GM12878 (cell line): ENCODE results near the gene CACNA2D3. TPM values are rescaled to one million over a fixed set of nuclear protein-coding genes. Genes with fewer than 3 reads are reported as not detected.

Source experiments
- ATAC-seq: fragments of 200-7000 bp; cut with Tn5 transposase; 3 replicates; pipeline ENCODE4 v1.9.1; 2020; ENCODE audit warnings: mild to moderate bottlenecking, moderate library complexity
- BruUV-seq: library from RNA; stranded (reverse); fragments of 400-500 nt; replicated peaks from 2 replicates; lab custom pipeline; 2021; lab: Mats Ljungman, UMichigan
- CTCF ChIA-PET: fragments of 300-600 bp; sonication (Branson Sonifier 250); formaldehyde crosslinking; extraction: SDS; loops from one replicate; lab custom pipeline; 2021; ENCODE audit warnings: inconsistent platforms; lab: Yijun Ruan, JAX
- POLR2A ChIA-PET: fragments of 350-600 bp; formaldehyde crosslinking; extraction: SDS; loops from one replicate; lab custom pipeline; 2021; ENCODE audit warnings: inconsistent platforms; lab: Charles Lee
- RAD21 ChIA-PET: fragments of 300-600 bp; sonication (Branson Sonifier 250); formaldehyde crosslinking; loops from one replicate; lab custom pipeline; 2023; ENCODE audit warnings: antibody characterized with exemption; ENCODE audit not compliant: unreplicated experiment; lab: Charles Lee
- SMC1A ChIA-PET: fragments of 300-600 bp; sonication (Branson Sonifier 250); formaldehyde crosslinking; loops from one replicate; lab custom pipeline; 2023; ENCODE audit not compliant: unreplicated experiment, uncharacterized antibody; lab: Charles Lee
- DNase-seq: peaks from one replicate; pipeline ENCODE4 v3.0.0-alpha.2; 2011; ENCODE audit warnings: low read depth, low spot score
- FAIRE-seq: peaks from 3 replicates; lab custom pipeline; 2011; peaks lifted over from hg19 to GRCh38; lab: Jason Lieb, UNC
- H2AFZ ChIP-seq: 2 replicates; pipeline ENCODE4 v1.6.0; 2011; ENCODE audit warnings: low read depth, low read length, control low read depth; ENCODE audit not compliant: control insufficient read depth
- H3K27ac ChIP-seq: 2 replicates; pipeline ENCODE4 v1.5.1; 2011; ENCODE audit warnings: control low read depth; ENCODE audit not compliant: control insufficient read depth, insufficient read depth
- H3K27me3 ChIP-seq, 2 experiments: replicated peaks in 1 of 2; 2 replicates each; pipeline versions ENCODE4 v1.6.0 to v1.6.1; 2011; ENCODE audit warnings: low read length in 1 of 2; ENCODE audit not compliant: control insufficient read depth in 2 of 2, insufficient read depth in 2 of 2
- H3K36me3 ChIP-seq, 2 experiments: 2 replicates each; pipeline ENCODE4 v1.5.1; 2011; ENCODE audit warnings: low read length in 1 of 2; ENCODE audit not compliant: control insufficient read depth in 2 of 2, insufficient read depth in 2 of 2
- H3K4me1 ChIP-seq: 2 replicates; pipeline ENCODE4 v1.6.1; 2011; ENCODE audit warnings: mild to moderate bottlenecking, low read length, moderate library complexity, mixed read lengths; ENCODE audit not compliant: control insufficient read depth, insufficient read depth
- H3K4me2 ChIP-seq: 2 replicates; pipeline ENCODE4 v1.6.0; 2011; ENCODE audit warnings: control low read depth; ENCODE audit not compliant: control insufficient read depth, insufficient read depth
- H3K4me3 ChIP-seq: fragments of 200-600 bp; sonication (generic); 2 replicates; pipeline ENCODE4 v1.5.1; 2016
- H3K79me2 ChIP-seq: 2 replicates; pipeline ENCODE4 v1.6.0; 2011; ENCODE audit warnings: low read length; ENCODE audit not compliant: control insufficient read depth, insufficient read depth
- H3K9ac ChIP-seq: 2 replicates; pipeline ENCODE4 v1.8.0; 2011; ENCODE audit warnings: low read length, control low read depth, mixed read lengths; ENCODE audit not compliant: control insufficient read depth, insufficient read depth
- H3K9me3 ChIP-seq: replicated peaks from 3 replicates; pipeline ENCODE4 v1.5.1; 2011; ENCODE audit warnings: mild to moderate bottlenecking, low read length; ENCODE audit not compliant: control insufficient read depth, insufficient read depth
- H4K20me1 ChIP-seq: 2 replicates; pipeline ENCODE4 v1.6.0; 2011; ENCODE audit not compliant: control insufficient read depth, insufficient read depth
- ATF7 ChIP-seq: fragments of 450-650 bp; IDR thresholded peaks from 2 replicates; pipeline ENCODE4 v1.6.1; 2016; ENCODE audit warnings: low read depth, mild to moderate bottlenecking
- BCL11A ChIP-seq: IDR thresholded peaks from 2 replicates; pipeline ENCODE4 v1.6.1; 2011; ENCODE audit warnings: low read depth, low read length
- CBFB ChIP-seq: IDR thresholded peaks from 2 replicates; pipeline ENCODE4 v1.6.1; 2016; ENCODE audit warnings: antibody characterized with exemption, low read depth
- CHD2 ChIP-seq: IDR thresholded peaks from 2 replicates; pipeline ENCODE4 v1.6.1; 2011; ENCODE audit warnings: low read depth, low read length, improper control_type of control experiment, borderline replicate concordance
- E4F1 ChIP-seq: fragments of 450-650 bp; IDR thresholded peaks from 2 replicates; pipeline ENCODE4 v1.6.1; 2018; ENCODE audit warnings: borderline replicate concordance, mild to moderate bottlenecking; ENCODE audit not compliant: partially characterized antibody
- EGR1 ChIP-seq, 2 experiments: IDR thresholded peaks; 1 replicate in 1 of 2; 2 replicates in 1 of 2; pipeline ENCODE4 v1.6.1; 2011 to 2012; ENCODE audit warnings: low read depth in 2 of 2, low read length in 2 of 2, borderline replicate concordance in 1 of 2, mild to moderate bottlenecking in 1 of 2, moderate library complexity in 1 of 2
- ELK1 ChIP-seq: IDR thresholded peaks from 2 replicates; pipeline ENCODE4 v1.6.1; 2012; ENCODE audit warnings: low read depth, low read length, improper control_type of control experiment
- HDGF ChIP-seq: fragments of 450-650 bp; IDR thresholded peaks from 2 replicates; pipeline ENCODE4 v1.6.1; 2016; ENCODE audit warnings: antibody characterized with exemption
- IKZF2 ChIP-seq, 2 experiments: fragments of 450-650 bp; IDR thresholded peaks; 2 replicates each; pipeline ENCODE4 v1.6.1; 2017; ENCODE audit warnings: mild to moderate bottlenecking in 2 of 2, moderate library complexity in 2 of 2
- MEF2B ChIP-seq: fragments of 450-650 bp; IDR thresholded peaks from 2 replicates; pipeline ENCODE4 v1.6.1; 2018; ENCODE audit warnings: mild to moderate bottlenecking, moderate library complexity; ENCODE audit not compliant: partially characterized antibody, poor library complexity, severe bottlenecking
- PBX3 ChIP-seq: IDR thresholded peaks from 2 replicates; pipeline ENCODE4 v1.6.1; 2011; ENCODE audit warnings: mild to moderate bottlenecking, low read depth, low read length, moderate library complexity; ENCODE audit not compliant: insufficient replicate concordance
- POU2F2 ChIP-seq: IDR thresholded peaks from 3 replicates; pipeline ENCODE4 v1.6.1; 2011; ENCODE audit warnings: low read depth, mild to moderate bottlenecking, low read length, borderline replicate concordance
- RFX5 ChIP-seq: IDR thresholded peaks from 2 replicates; pipeline ENCODE4 v1.6.1; 2011; ENCODE audit warnings: low read depth, low read length, improper control_type of control experiment
- SREBF1 ChIP-seq: IDR thresholded peaks from 2 replicates; pipeline ENCODE4 v1.6.1; 2012; ENCODE audit warnings: mild to moderate bottlenecking, low read length
- TBL1XR1 ChIP-seq: IDR thresholded peaks from 2 replicates; pipeline ENCODE4 v1.6.1; 2012; ENCODE audit warnings: low read depth, low read length, improper control_type of control experiment
- YY1 ChIP-seq: IDR thresholded peaks from 2 replicates; pipeline ENCODE4 v1.6.1; 2011; ENCODE audit warnings: low read depth, mild to moderate bottlenecking, low read length
- ZNF207 ChIP-seq: fragments of 450-650 bp; IDR thresholded peaks from 2 replicates; pipeline ENCODE4 v1.6.1; 2014; ENCODE audit warnings: antibody characterized with exemption, mild to moderate bottlenecking, borderline replicate concordance
- ZNF217 ChIP-seq: fragments of 450-650 bp; IDR thresholded peaks from 2 replicates; pipeline ENCODE4 v1.6.1; 2017; ENCODE audit warnings: antibody characterized with exemption, mild to moderate bottlenecking
- WGBS: methylation state at CpG from one replicate; pipeline ENCODE4 v1.1.6; 2016; ENCODE audit warnings: low lambda C conversion rate; ENCODE audit not compliant: insufficient replicate concordance, insufficient coverage; ENCODE audit errors: missing lambda C conversion rate; 5-methylcytosine and 5-hydroxymethylcytosine counted together
- in situ Hi-C: fragments of 300-500 bp; cut with MboI; formaldehyde crosslinking; loops from 9 replicates; pipeline ENCODE4 v1.14.3; 2018; ENCODE audit warnings: mixed read lengths
- intact Hi-C: fragments of 100-400 bp; cut with micrococcal nuclease; formaldehyde crosslinking; loops from one replicate; pipeline ENCODE4 v1.14.2; 2022; ENCODE audit not compliant: unreplicated experiment
- polyA plus RNA-seq, 11 experiments: library from polyadenylated mRNA; depleted of rRNA in 4 of 11; unstranded in 6 of 11; stranded (reverse) in 5 of 11; fragments of >200 nt; fragmentation: Nextera tagmentation in 4 of 11; fragmentation: Illumina TruSeq in 1 of 11; extraction: Ambion mirVana in 4 of 11; extraction: Trizol in 1 of 11; gene quantifications; 1 replicate in 1 of 11; 2 replicates in 10 of 11; pipeline versions ENCODE4 v1.2.1 to v1.2.3, GENCODE V29; 2011 to 2016; ENCODE audit warnings: inconsistent platforms in 2 of 11, missing spikeins in 2 of 11, low read depth in 1 of 11
- total RNA-seq, 4 experiments: library from RNA; depleted of rRNA in 3 of 4; stranded (reverse); fragments of >200 nt in 3 of 4; fragmentation: Illumina TruSeq in 1 of 4; extraction: Trizol in 1 of 4; gene quantifications; 2 replicates each; pipeline versions ENCODE4 v1.2.1 to v1.2.3, GENCODE V29; 2013 to 2021

The CACNA2D3 gene
- total and polyA plus RNA-seq, 10 of the 15 experiments (the other 5 are each of a cell fraction or from before 2014, with no cell fraction given): not detected

GRCh38 chr3:54376142-54376807 is 253.9 kb downstream of the CACNA2D3 start:
- SMC1A ChIA-PET: no interaction called here
- in situ Hi-C loops (no loop called here), intact Hi-C loops (no loop called here)
- DNase-seq (no peak), ATAC-seq (no peak), FAIRE-seq (no peak)
- POLR2A ChIA-PET: no interaction called here
- 27% methylated on average over 6 of the region's 6 CpGs for WGBS
- Histone ChIP-seq H3K4me3 (no peak overlapping the region), H3K9me3 (no peaks in the 10 kb centered on the region), H3K4me2 (no peak overlapping the region), H3K27me3 (no peaks in the 10 kb centered on the region; a peak in 1 of 4 replicates), H4K20me1 (no peaks in the 10 kb centered on the region), H3K27ac (no peak overlapping the region), H3K79me2 (no peaks in the 10 kb centered on the region), H3K36me3 (no peaks in the 10 kb centered on the region), H2AFZ (no peak overlapping the region)
- CTCF ChIA-PET: no interaction called here
- no peak for TF ChIP-seq ZNF207
- TF ChIP-seq PBX3: no peak
- no peak for TF ChIP-seq E4F1
- TF ChIP-seq ATF7: no peak
- no peak for TF ChIP-seq RFX5
- TF ChIP-seq HDGF: no peak
- TF ChIP-seq SREBF1: no peak
- no peak for TF ChIP-seq CHD2
- no peak for TF ChIP-seq ZNF217
- no peak for TF ChIP-seq EGR1 (IDR thresholded peaks at IDR 0.05; ENCODE audit: borderline replicate concordance in 1 of 2, low read depth in 2 of 2, low read length in 2 of 2)
- no peak for TF ChIP-seq MEF2B
- no peak for TF ChIP-seq ELK1
- no peak for TF ChIP-seq POU2F2
- TF ChIP-seq YY1: no peak
- TF ChIP-seq CBFB: no peak
- TF ChIP-seq TBL1XR1: no peak
- no peak for TF ChIP-seq IKZF2 (IDR thresholded peaks at IDR 0.05)
- no peak for TF ChIP-seq BCL11A
- TF ChIP-seq, all 136 proteins: peak for 0
- RAD21 ChIA-PET: no interaction called here
- no TSS peak for BruUV-seq
- Histone ChIP-seq H3K9ac (no peak overlapping the region), H3K4me1 (no peaks in the 10 kb centered on the region)
